Measurements from ENCODE around the gene SEMA6C.

SEMA6C gene

GRCh38 chr1:151143986-151144385 is 2.4 kb downstream of the SEMA6C start:
- Mint-ChIP-seq H3K4me3 (no peak overlapping the region), H3K36me3 (no peaks in the 10 kb centered on the region), H3K4me1 (peaks cover 30% of the 10 kb centered on the region), H3K27ac (no peak overlapping the region), H3K9me3 (no peaks in the 10 kb centered on the region)
- no peak for ATAC-seq
- no peak for DNase-seq (ENCODE audit: low spot score in 2 of 2)

DNA sequence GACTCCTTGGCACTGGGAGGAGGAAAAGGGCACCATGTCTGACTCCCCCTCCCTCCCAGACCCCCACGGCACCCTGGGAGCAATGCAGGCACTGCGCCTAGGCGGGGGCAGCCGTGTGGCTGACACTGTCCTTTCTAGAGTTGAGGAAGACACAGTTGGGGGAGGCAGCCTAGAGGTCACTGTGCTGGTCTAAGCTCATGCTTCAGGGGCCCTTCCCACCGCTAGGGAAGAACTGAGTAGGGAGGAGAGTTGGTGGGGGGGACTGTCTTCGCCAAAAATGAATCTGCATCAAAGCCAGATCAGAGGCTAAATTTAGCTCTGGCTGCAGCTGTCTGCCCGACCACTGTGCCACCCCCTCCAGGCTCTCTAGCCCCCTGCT is 3.4 kb downstream of the SEMA6C start:
- H3K4me1 Mint-ChIP-seq = peaks cover 30% of the 10 kb centered on the region
- no peak for DNase-seq (ENCODE audit: low spot score in 2 of 2)
- no peaks in the 10 kb centered on the region for H3K9me3 Mint-ChIP-seq
- no peaks in the 10 kb centered on the region for H3K36me3 Mint-ChIP-seq
- ATAC-seq = no peak
- no peak overlapping the region for H3K27ac Mint-ChIP-seq
- H3K4me3 Mint-ChIP-seq = no peak overlapping the region

GRCh38 chr1:151142411-151143056 is 3.9 kb downstream of the SEMA6C start:
- no peak overlapping the region for H3K27ac Mint-ChIP-seq
- H3K4me3 Mint-ChIP-seq = no peak overlapping the region
- ATAC-seq (no peak), DNase-seq (ENCODE audit: low spot score in 2 of 2) (no peak)
- H3K9me3 Mint-ChIP-seq = no peaks in the 10 kb centered on the region
- H3K36me3 Mint-ChIP-seq = no peaks in the 10 kb centered on the region
- H3K4me1 Mint-ChIP-seq = peaks cover 26% of the 10 kb centered on the region

DNA sequence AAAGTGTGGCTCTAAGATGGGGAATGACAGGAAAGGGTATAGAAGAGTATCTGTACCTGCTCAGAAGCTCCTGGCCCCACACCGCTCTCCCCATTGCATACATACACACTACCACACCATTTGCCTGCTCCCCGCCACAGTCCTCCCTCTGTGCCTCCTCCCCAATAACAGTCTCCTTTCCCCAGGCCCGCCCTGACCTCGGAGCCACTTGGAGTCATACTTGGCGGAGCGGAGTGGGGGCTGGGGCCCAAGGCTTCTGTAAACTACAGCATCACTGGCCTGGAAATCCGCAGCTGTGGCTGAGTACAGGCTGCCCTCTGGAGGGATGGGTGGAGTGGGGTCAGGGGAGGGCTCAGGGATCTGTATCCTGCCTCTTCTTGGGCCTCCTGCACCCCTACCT is 8.6 kb downstream of the SEMA6C start:
- Mint-ChIP-seq H3K9me3 (no peaks in the 10 kb centered on the region), H3K27ac (no peak overlapping the region), H3K4me3 (no peak overlapping the region), H3K36me3 (no peaks in the 10 kb centered on the region), H3K4me1 (no peaks in the 10 kb centered on the region)
- ATAC-seq = no peak
- DNase-seq (ENCODE audit: low spot score in 2 of 2) = no peak

DNA sequence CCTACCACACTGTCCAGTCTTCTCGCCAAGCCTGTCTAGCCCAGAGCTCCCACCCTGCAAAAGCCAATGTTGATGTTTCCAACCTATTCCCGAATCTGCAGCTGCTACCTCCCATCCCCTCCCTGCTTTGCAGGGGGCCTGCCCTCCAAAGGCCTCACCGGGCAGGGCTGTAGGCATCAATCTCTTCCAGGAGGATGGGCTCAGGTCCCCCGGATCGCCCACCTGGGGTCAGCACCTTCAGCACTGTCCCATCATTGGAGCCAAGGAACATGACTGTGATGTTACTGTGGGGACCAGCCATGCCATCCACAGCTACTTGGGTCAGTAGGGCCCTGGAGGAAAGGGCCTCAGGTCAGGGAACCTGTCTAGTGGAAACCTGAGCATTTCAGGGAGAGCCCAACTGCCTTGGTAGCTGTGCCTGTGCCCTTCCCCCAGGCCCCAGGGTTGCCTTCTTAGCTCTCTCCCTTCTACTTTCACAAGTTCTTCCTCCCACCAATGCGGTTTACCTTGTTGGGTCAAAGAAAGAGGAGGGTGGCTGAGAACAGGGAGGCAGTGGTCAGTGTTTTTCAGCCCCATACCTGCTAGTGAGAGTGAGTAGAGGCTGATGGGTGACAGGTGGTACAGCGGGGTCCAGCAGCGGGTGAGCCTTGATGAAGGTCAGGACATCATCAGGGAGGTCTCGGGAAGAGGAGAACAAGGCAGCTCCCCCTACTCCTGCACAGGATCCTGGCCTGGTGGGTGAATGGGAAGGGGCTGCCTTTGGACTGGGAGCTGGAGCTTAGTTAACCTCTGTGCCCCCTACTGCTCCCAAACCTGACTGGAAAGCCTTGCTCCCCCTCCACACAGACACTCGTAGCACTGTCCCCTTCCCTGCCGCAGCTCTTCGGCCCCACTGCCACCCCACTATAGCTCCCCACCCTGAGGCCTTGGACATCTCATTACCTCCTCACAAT is 10.7 kb downstream of the SEMA6C start:
- Mint-ChIP-seq H3K36me3 (no peaks in the 10 kb centered on the region), H3K4me1 (no peaks in the 10 kb centered on the region), H3K27ac (peak overlapping the region; percentile 65), H3K9me3 (no peaks in the 10 kb centered on the region), H3K4me3 (no peak overlapping the region)
- ATAC-seq (no peak), DNase-seq (ENCODE audit: low spot score in 2 of 2) (no peak)

DNA sequence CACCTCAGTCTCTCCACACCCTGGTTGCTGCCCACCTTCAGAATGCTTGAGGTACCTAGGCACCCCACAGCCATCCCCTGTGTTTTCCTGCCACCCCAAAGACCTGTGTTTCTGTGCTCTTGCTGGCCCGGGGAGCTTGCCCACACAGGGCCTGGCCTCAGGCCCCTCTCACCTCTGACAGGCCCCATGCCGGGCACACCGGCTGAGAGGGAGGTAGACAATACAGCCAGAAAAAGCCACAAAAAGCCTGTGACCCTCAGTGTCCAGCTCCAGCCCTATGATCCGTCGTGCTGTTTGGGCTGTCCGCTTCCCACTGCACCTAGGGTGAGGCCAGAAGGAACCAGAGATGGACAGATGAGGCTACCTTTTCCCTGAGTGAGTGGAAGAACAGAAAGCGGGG is 11.4 kb downstream of the SEMA6C start:
- H3K9me3 Mint-ChIP-seq = no peaks in the 10 kb centered on the region
- DNase-seq (ENCODE audit: low spot score in 2 of 2) (no peak), ATAC-seq (no peak)
- H3K27ac Mint-ChIP-seq = peak overlapping the region; percentile 65
- H3K4me3 Mint-ChIP-seq = no peak overlapping the region
- no peaks in the 10 kb centered on the region for H3K4me1 Mint-ChIP-seq
- H3K36me3 Mint-ChIP-seq = no peaks in the 10 kb centered on the region

GRCh38 chr1:151134396-151134795 is 12.0 kb downstream of the SEMA6C start:
- no peak overlapping the region for H3K27ac Mint-ChIP-seq
- no peaks in the 10 kb centered on the region for H3K9me3 Mint-ChIP-seq
- no peaks in the 10 kb centered on the region for H3K36me3 Mint-ChIP-seq
- ATAC-seq = no peak
- DNase-seq (ENCODE audit: low spot score in 2 of 2) = no peak
- no peak overlapping the region for H3K4me3 Mint-ChIP-seq
- no peaks in the 10 kb centered on the region for H3K4me1 Mint-ChIP-seq

GRCh38 chr1:151133018-151133806 is 13.2 kb downstream of the SEMA6C start:
- ATAC-seq = no peak

DNA sequence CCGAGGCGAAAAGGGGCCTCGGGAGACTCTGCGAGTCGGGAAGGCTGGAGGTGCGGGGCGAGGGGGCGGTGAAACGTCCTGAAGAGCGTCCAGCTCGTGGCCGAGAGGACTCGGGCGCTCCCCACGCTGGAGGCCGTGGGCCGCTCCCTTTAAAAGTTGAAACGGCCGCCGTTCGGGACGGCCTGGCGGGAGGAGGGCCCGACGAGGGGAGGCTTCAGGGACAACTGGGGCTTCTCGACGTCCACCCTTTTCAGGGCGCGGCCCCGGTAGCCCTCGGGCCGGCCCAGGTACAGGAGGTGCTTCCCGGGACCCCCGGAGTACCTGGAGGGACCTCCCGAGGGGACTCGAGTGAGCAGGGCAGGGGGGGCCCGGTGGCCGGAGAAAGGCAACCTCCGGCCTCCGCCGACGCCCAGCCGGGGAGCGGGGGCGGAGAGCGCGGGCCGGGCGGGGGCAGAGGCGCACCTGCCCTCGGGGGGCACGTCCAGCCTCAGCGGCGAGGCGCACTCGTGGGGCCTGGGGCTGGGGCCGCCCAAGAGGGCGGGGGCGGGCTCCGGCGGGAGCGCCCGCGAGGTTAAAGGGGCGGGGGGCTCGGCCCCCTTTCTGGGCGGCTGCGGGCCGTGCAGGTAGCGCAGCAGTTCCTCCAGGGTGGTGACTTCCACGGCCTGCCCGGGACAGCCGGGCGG is 14.0 kb downstream of the SEMA6C start:
- no peak for DNase-seq (ENCODE audit: low spot score in 2 of 2)
- no peaks in the 10 kb centered on the region for H3K9me3 Mint-ChIP-seq
- no peaks in the 10 kb centered on the region for H3K36me3 Mint-ChIP-seq
- peak overlapping the region; percentile 59 for H3K4me3 Mint-ChIP-seq
- no peak overlapping the region for H3K27ac Mint-ChIP-seq
- no peak for ATAC-seq
- no peaks in the 10 kb centered on the region for H3K4me1 Mint-ChIP-seq

More at GRCh38 chr1:151133018-151133806, 13.2 kb downstream of the SEMA6C start:
- no peak overlapping the region for H3K27ac Mint-ChIP-seq
- H3K4me3 Mint-ChIP-seq = no peak overlapping the region
- H3K9me3 Mint-ChIP-seq = no peaks in the 10 kb centered on the region
- DNase-seq (ENCODE audit: low spot score in 2 of 2) = no peak
- H3K36me3 Mint-ChIP-seq = no peaks in the 10 kb centered on the region
- no peaks in the 10 kb centered on the region for H3K4me1 Mint-ChIP-seq

- H3K4me3 Mint-ChIP-seq = peak overlapping the region; percentile 59
Observed at GRCh38 chr1:151131701-151132334, 14.6 kb downstream of the SEMA6C start.

GRCh38 chr1:151130987-151131586 is 15.3 kb downstream of the SEMA6C start:
- Mint-ChIP-seq H3K4me3 (peak overlapping the region; percentile 59), H3K9me3 (no peaks in the 10 kb centered on the region), H3K27ac (peak overlapping the region; percentile 40), H3K4me1 (no peaks in the 10 kb centered on the region), H3K36me3 (no peaks in the 10 kb centered on the region)
- peak; percentile 29 to 71 for DNase-seq (ENCODE audit: low spot score in 2 of 2)
- peak; percentile 95 for ATAC-seq

More at GRCh38 chr1:151131701-151132334, 14.6 kb downstream of the SEMA6C start:
- Mint-ChIP-seq H3K27ac (peak overlapping the region; percentile 40), H3K9me3 (no peaks in the 10 kb centered on the region), H3K36me3 (no peaks in the 10 kb centered on the region), H3K4me1 (no peaks in the 10 kb centered on the region)
- DNase-seq (ENCODE audit: low spot score in 2 of 2) (no peak), ATAC-seq (no peak)

DNA sequence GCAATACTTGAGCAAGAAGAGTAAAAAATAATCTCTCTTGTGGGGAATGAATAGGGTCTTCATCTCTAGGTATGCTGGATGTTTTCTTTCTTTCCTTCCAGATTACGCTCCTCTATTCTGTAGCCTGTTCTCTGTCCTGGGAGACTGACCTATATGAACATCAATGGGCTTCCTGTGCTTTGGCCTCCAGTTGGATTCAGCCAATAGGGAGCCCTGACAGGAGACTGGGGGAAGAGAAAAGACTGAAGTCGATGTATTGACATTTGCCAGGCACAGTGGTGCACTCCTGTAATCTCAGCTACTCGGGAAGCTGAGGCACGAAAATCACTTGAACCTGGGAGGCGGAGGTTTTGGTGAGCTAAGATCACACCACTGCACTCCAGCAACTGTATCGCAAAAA is 17.6 kb downstream of the SEMA6C start:
- no peak for ATAC-seq
- H3K4me1 Mint-ChIP-seq = peaks cover 9% of the 10 kb centered on the region
- no peak overlapping the region for H3K27ac Mint-ChIP-seq
- no peak for DNase-seq (ENCODE audit: low spot score in 2 of 2)
- no peaks in the 10 kb centered on the region for H3K9me3 Mint-ChIP-seq
- no peak overlapping the region for H3K4me3 Mint-ChIP-seq
- H3K36me3 Mint-ChIP-seq = peaks cover 10% of the 10 kb centered on the region

GRCh38 chr1:151124763-151125403 is 21.5 kb downstream of the SEMA6C start:
- Mint-ChIP-seq H3K4me3 (no peak overlapping the region), H3K27ac (peak overlapping the region; percentile 84), H3K9me3 (no peaks in the 10 kb centered on the region), H3K4me1 (peaks cover 9% of the 10 kb centered on the region), H3K36me3 (peaks cover 22% of the 10 kb centered on the region)
- no peak for ATAC-seq
- no peak for DNase-seq (ENCODE audit: low spot score in 2 of 2)

DNA sequence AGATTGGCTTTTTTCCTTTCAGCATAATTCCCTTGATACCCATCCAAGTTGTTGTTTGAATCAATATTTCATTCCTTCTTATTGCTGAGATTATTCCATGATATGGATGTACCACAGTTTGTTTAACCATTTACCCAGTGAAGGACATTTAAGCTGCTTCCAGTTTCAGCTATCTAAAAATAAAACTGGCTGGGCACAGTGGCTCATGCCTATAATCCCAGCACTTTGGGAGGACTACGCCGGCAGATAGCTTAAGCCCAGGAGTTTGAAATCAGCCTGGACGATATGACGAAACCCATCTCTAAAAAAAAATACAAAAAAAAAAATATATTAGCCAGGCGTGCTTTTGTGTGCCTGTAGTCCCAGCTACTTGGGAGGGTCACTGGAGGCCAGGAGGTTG is 32.6 kb downstream of the SEMA6C start:
- no peak for DNase-seq (ENCODE audit: low spot score in 2 of 2)
- no peaks in the 10 kb centered on the region for H3K9me3 Mint-ChIP-seq
- H3K27ac Mint-ChIP-seq = no peak overlapping the region
- no peaks in the 10 kb centered on the region for H3K4me1 Mint-ChIP-seq
- H3K36me3 Mint-ChIP-seq = peaks cover 28% of the 10 kb centered on the region
- no peak overlapping the region for H3K4me3 Mint-ChIP-seq
- ATAC-seq = no peak

Measured in stimulated activated effector memory CD8-positive, alpha-beta T cell treated with anti-CD3 and anti-CD28 coated beads, Interleukin-12 subunit alpha, Interleukin-12 subunit beta, amount 100 ng/mL, for 72 hours (primary cell).